Tibial nerve (tissue), 4 donors: ENCODE measurements around the gene FGF14.

Experiments used
- EP300 ChIP-seq, 2 donors: sonication (generic); formaldehyde crosslinking; IDR thresholded peaks; one replicate each; pipeline ENCODE4 v1.6.1; 2017; ENCODE audit warnings: antibody characterized with exemption in 2 of 2, mild to moderate bottlenecking in 1 of 2
- POLR2A ChIP-seq, 2 donors: fragments of 450-650 bp; IDR thresholded peaks; one replicate each; pipeline ENCODE4 v1.6.1; 2017; ENCODE audit warnings: antibody characterized with exemption in 2 of 2, mild to moderate bottlenecking in 2 of 2, moderate library complexity in 2 of 2
- TF ChIP-seq, protein P1 (sequence below), 5 experiments: fragments of 200-600 bp in 3 of 5; fragments of 450-650 bp in 2 of 5; sonication (generic) in 3 of 5; IDR thresholded peaks; one replicate each; pipeline ENCODE4 v1.5.1; 2016 to 2019; ENCODE audit warnings: antibody characterized with exemption in 5 of 5, mild to moderate bottlenecking in 3 of 5, moderate library complexity in 2 of 5

DNA sequence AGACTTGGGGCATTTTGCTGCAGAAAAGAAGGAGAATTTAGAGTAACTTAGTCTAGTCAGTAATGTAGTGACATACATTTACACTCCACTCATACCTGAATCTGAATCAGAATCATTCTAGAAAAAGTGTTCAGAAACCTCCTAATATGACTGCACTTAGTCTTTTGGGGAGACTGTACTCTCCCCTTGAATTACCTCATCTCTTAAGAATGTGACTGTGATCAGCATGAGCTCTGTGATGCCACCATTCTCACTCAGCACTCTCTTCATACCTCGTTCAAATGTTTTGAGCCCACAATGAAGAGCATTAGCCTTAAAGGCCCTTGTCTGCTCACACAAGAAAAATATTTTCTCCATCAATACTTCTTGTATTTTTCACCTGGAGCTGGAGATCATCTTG, 229.4 kb downstream of the FGF14 start:
- TF ChIP-seq, protein P1, sequence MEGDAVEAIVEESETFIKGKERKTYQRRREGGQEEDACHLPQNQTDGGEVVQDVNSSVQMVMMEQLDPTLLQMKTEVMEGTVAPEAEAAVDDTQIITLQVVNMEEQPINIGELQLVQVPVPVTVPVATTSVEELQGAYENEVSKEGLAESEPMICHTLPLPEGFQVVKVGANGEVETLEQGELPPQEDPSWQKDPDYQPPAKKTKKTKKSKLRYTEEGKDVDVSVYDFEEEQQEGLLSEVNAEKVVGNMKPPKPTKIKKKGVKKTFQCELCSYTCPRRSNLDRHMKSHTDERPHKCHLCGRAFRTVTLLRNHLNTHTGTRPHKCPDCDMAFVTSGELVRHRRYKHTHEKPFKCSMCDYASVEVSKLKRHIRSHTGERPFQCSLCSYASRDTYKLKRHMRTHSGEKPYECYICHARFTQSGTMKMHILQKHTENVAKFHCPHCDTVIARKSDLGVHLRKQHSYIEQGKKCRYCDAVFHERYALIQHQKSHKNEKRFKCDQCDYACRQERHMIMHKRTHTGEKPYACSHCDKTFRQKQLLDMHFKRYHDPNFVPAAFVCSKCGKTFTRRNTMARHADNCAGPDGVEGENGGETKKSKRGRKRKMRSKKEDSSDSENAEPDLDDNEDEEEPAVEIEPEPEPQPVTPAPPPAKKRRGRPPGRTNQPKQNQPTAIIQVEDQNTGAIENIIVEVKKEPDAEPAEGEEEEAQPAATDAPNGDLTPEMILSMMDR (IDR thresholded peaks at IDR 0.05), result no peak
- TF ChIP-seq POLR2A (IDR thresholded peaks at IDR 0.05), result no peak
- TF ChIP-seq EP300 (IDR thresholded peaks at IDR 0.05), result no peak
